ENCODE results near the gene USP7.
A peak's percentile ranks its signal among the peaks of the same experiment; 100 is the strongest.

The USP7 gene

DNA sequence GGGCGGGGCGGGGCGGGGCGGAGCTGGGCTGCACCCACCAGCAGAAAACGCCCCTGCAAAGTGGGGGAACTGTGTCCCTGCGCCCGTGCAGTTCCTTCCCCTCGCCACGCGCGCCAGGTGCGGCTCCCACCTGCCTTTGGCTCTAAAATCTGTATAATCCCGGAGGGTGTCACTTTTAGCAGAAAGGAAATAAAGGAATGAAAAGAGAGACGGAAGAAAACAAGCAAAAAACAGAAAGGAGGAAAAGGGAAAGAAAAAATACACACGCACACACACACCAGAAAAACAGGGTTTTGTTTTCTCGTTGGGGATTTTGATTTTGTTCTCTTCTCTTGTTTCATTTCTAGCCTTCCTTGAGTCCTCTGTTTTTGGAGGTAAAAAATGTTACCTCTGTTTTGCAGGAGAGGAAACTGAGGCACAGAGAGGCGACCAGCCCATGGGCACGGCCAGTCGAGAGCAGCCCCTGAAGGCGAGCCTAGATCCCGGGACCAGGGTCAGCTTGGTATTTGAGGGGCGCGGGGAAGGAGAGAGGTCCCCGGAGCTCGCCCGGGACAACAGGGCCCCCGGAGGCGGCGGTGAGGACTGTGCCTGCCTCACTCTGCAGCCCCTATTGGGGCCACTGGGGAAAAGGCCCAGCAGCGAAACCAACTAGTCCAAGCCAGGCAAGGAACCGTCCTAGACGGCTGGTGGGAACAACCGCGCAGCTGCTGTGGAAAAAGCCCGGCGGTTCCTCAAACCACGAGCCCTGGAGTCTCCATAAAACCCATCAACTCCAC lies 94.3 kb downstream of the USP7 start:
- Histone ChIP-seq H3K4me1 (ENCODE audit: low read length) (no peaks in the 10 kb centered on the region; the same call in 1 of the 2 replicates), H2AFZ (ENCODE audit: low read length) (peak overlapping the region; percentile 89), H3F3A (ENCODE audit: insufficient read depth, low read length) (peaks cover 7% of the 10 kb centered on the region; the same call in 1 of the 2 replicates), H3K27me3 (replicated peaks; ENCODE audit: insufficient read depth, low read length) (no peaks in the 10 kb centered on the region), H3K27ac (ENCODE audit: low read length) (no peak overlapping the region), H3K36me3 (replicated peaks; ENCODE audit: insufficient read depth, low read length) (no peaks in the 10 kb centered on the region), H3K4me2 (ENCODE audit: low read depth, low read length) (peak overlapping the region; percentile 64), H3K4me3 (ENCODE audit: low read length) (peak overlapping the region; percentile 60), H4K20me1 (ENCODE audit: insufficient read depth, low read length) (no peaks in the 10 kb centered on the region), H3K79me2 (ENCODE audit: low read length) (peaks cover 38% of the 10 kb centered on the region), H3K9me2 (replicated peaks; ENCODE audit: insufficient read depth, low read length) (no peaks in the 10 kb centered on the region), H3K9me3 (replicated peaks; ENCODE audit: insufficient read depth, low read length) (no peaks in the 10 kb centered on the region), H3K9ac (ENCODE audit: low read length) (peak overlapping the region; percentile 52)
- TF ChIP-seq EZH2phosphoT487 (IDR thresholded peaks at IDR 0.05; ENCODE audit: low read length) (no peak), EZH2 (optimal IDR thresholded peaks at IDR 0.05; ENCODE audit: low read depth, low read length) (no peak)
- no peak for DNase-seq

DNA sequence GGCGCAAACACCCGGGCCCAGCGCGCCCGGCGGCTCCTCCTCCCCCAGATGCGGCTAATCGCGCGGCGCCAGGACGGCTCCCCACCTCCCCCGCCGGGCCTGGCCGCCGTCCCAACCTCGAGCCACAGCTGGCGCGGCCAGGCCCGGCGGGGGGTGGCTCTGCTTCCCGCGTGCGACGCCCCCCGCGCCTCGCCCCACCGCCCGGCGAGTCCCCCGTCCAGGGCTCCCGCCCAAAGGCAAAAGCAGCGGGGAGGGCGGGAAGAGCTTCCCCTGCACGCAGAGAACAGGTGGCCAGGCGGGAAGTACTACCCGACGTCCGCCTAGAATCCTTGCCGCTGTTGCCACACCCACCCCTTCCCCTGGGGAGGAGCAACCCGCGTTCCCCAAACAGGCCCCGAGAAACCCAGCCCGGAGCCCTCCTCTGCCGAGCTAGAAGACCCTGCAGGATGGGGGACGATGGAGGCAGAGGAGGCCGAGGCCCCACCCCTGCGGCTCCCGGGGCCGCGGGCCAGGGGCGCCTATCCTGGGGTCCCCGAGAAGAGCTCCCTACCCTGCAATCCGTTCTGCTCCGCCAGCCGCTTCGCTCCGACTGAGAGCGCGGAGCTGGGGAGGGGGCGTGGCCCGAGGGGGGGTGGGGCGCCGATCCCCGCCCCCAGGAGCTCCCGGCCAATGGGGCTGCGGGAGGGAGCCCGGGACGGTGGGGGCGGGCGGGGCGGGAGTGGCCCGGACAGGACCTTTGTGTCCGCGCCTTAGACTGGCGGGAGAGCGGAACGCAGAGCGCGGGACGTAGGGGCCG lies 95.1 kb downstream of the USP7 start, which contains the start of gene CARHSP1:
TSS of gene CARHSP1 (minus strand) at position 591 of the 796 bp plus-strand sequence. CDS start 9,678 bp downstream, outside the sequence.
- peak within 1 kb of the TSS; percentile 89 for H2AFZ ChIP-seq (ENCODE audit: low read length)
- H3K4me1 ChIP-seq (ENCODE audit: low read length), result no peaks in the 10 kb centered on the region; the same call in 1 of the 2 replicates
- H3K9ac ChIP-seq (ENCODE audit: low read length), result peak within 1 kb of the TSS; percentile 80

DNA sequence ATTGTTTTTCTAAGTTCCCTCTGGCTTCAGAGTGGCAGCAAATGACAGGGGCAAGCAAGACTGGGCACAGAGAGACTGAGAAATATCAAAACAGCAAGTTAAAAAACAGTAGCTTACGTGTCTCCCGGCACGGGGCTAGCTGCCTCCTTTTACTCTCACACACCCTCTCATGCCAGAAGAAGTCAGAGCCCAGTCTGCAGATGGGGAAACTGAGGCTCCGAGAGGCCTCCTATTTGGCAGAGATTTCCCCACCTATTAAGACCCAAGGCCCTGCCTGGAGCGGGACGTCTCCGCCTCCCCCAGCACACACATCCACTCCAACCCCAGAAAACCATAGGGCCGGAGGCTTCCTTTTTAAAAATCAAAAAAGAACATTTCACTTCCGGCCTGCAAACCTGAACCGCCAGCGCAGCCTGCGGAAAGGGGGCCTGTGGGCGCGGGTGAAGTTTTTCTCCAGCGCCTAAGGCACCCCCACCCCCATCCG lies 95.7 kb downstream of the USP7 start:
- peak overlapping the region; percentile 73 for H3K4me3 ChIP-seq (ENCODE audit: low read length)
- no peaks in the 10 kb centered on the region for H3K36me3 ChIP-seq (replicated peaks; ENCODE audit: insufficient read depth, low read length)
- H3K27me3 ChIP-seq (replicated peaks; ENCODE audit: insufficient read depth, low read length), result no peaks in the 10 kb centered on the region
- TF ChIP-seq EZH2 (optimal IDR thresholded peaks at IDR 0.05; ENCODE audit: low read depth, low read length), result no peak
- TF ChIP-seq, protein P1, sequence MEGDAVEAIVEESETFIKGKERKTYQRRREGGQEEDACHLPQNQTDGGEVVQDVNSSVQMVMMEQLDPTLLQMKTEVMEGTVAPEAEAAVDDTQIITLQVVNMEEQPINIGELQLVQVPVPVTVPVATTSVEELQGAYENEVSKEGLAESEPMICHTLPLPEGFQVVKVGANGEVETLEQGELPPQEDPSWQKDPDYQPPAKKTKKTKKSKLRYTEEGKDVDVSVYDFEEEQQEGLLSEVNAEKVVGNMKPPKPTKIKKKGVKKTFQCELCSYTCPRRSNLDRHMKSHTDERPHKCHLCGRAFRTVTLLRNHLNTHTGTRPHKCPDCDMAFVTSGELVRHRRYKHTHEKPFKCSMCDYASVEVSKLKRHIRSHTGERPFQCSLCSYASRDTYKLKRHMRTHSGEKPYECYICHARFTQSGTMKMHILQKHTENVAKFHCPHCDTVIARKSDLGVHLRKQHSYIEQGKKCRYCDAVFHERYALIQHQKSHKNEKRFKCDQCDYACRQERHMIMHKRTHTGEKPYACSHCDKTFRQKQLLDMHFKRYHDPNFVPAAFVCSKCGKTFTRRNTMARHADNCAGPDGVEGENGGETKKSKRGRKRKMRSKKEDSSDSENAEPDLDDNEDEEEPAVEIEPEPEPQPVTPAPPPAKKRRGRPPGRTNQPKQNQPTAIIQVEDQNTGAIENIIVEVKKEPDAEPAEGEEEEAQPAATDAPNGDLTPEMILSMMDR (IDR thresholded peaks at IDR 0.05; ENCODE audit: low read length), result no peak
- TF ChIP-seq EZH2phosphoT487 (IDR thresholded peaks at IDR 0.05; ENCODE audit: low read length), result no peak
- no peaks in the 10 kb centered on the region for H3K9me3 ChIP-seq (replicated peaks; ENCODE audit: insufficient read depth, low read length)
- no peaks in the 10 kb centered on the region for H3K9me2 ChIP-seq (replicated peaks; ENCODE audit: insufficient read depth, low read length)
- no peaks in the 10 kb centered on the region; the same call in 1 of the 2 replicates for H3K4me1 ChIP-seq (ENCODE audit: low read length)
- H3K79me2 ChIP-seq (ENCODE audit: low read length), result peaks cover 53% of the 10 kb centered on the region
- H3F3A ChIP-seq (ENCODE audit: insufficient read depth, low read length), result peaks cover 7% of the 10 kb centered on the region; the same call in 1 of the 2 replicates
- peak overlapping the region; percentile 37; the same call in 1 of the 2 replicates for H2AFZ ChIP-seq (ENCODE audit: low read length)
- peak overlapping the region; percentile 92 for H3K4me2 ChIP-seq (ENCODE audit: low read depth, low read length)
- H3K9ac ChIP-seq (ENCODE audit: low read length), result peak overlapping the region; percentile 80
- peak overlapping the region; percentile 78 for H3K27ac ChIP-seq (ENCODE audit: low read length)
- no peak for DNase-seq
- peaks cover 4% of the 10 kb centered on the region; the same call in 1 of the 2 replicates for H4K20me1 ChIP-seq (ENCODE audit: insufficient read depth, low read length)

More for the DNA sequence above, 95.1 kb downstream of the USP7 start, which contains the start of gene CARHSP1:
- H3K27ac ChIP-seq (ENCODE audit: low read length), result peak within 1 kb of the TSS; percentile 78
- TF ChIP-seq EZH2phosphoT487 (IDR thresholded peaks at IDR 0.05; ENCODE audit: low read length) (no peak), EZH2 (optimal IDR thresholded peaks at IDR 0.05; ENCODE audit: low read depth, low read length) (no peak)
- TF ChIP-seq, protein P1 (IDR thresholded peaks at IDR 0.05; ENCODE audit: low read length), result no peak
- H3K9me3 ChIP-seq (replicated peaks; ENCODE audit: insufficient read depth, low read length), result no peaks in the 10 kb centered on the region
- H3K4me2 ChIP-seq (ENCODE audit: low read depth, low read length), result peak within 1 kb of the TSS; percentile 92
- peak; percentile 95 for DNase-seq
- peak within 1 kb of the TSS; percentile 73 for H3K4me3 ChIP-seq (ENCODE audit: low read length)
- H3K79me2 ChIP-seq (ENCODE audit: low read length), result peaks cover 46% of the 10 kb centered on the region
- no peaks in the 10 kb centered on the region for H3K27me3 ChIP-seq (replicated peaks; ENCODE audit: insufficient read depth, low read length)
- H4K20me1 ChIP-seq (ENCODE audit: insufficient read depth, low read length), result no peaks in the 10 kb centered on the region; the same call in 1 of the 2 replicates
- no peaks in the 10 kb centered on the region for H3K36me3 ChIP-seq (replicated peaks; ENCODE audit: insufficient read depth, low read length)
- H3F3A ChIP-seq (ENCODE audit: insufficient read depth, low read length), result peaks cover 7% of the 10 kb centered on the region; the same call in 1 of the 2 replicates
- no peaks in the 10 kb centered on the region for H3K9me2 ChIP-seq (replicated peaks; ENCODE audit: insufficient read depth, low read length)
